ENCODE measurements around the gene ANKRD12.

DNA sequence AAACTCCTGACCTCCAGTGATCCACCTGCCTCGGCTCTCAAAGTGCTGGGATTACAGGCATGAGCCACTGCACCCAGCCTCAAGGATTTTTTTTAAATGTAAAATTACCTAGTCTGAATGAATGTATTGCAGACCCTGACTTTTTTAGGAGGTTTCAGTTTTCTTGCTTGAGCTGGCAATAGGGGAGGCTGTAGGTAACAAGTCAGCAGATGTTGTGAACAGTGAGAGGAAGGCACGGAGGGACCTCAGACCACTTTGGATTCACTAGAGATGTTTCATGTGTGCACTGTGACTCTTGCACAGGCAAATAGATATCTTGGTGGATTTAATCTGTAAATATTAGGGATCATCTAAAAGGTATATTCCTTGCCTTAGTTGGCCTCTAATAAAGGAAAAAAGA lies 27.7 kb upstream of the ANKRD12 start:
- TF ChIP-seq, protein P1, sequence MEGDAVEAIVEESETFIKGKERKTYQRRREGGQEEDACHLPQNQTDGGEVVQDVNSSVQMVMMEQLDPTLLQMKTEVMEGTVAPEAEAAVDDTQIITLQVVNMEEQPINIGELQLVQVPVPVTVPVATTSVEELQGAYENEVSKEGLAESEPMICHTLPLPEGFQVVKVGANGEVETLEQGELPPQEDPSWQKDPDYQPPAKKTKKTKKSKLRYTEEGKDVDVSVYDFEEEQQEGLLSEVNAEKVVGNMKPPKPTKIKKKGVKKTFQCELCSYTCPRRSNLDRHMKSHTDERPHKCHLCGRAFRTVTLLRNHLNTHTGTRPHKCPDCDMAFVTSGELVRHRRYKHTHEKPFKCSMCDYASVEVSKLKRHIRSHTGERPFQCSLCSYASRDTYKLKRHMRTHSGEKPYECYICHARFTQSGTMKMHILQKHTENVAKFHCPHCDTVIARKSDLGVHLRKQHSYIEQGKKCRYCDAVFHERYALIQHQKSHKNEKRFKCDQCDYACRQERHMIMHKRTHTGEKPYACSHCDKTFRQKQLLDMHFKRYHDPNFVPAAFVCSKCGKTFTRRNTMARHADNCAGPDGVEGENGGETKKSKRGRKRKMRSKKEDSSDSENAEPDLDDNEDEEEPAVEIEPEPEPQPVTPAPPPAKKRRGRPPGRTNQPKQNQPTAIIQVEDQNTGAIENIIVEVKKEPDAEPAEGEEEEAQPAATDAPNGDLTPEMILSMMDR (IDR thresholded peaks at IDR 0.05), result no peak
- no peak for TF ChIP-seq POLR2A (IDR thresholded peaks at IDR 0.05)
